HT1080 (cell line): ENCODE results near the gene PDZD2. TPM values are rescaled to one million over a fixed set of nuclear protein-coding genes. Genes with fewer than 3 reads are reported as not detected.

ENCODE experiments used
- DNase-seq: peaks from one replicate; pipeline ENCODE4 v3.0.0-alpha.2; 2015; ENCODE audit warnings: low read depth
- total RNA-seq: library from RNA; depleted of rRNA; stranded (reverse); fragments of >200 nt; shearing (Covaris generic); gene quantifications from 2 replicates; pipeline ENCODE4 v1.2.3, GENCODE V29; 2014

PDZD2 gene
- total RNA-seq, 1 experiment from 2014 or later: 1.1 TPM

GRCh38 chr5:31963358-31964006 lies 324.6 kb downstream of the PDZD2 start:
- DNase-seq: no peak

- DNase-seq: no peak
These were observed 325.1 kb downstream of the PDZD2 start for GRCh38 chr5:31964007-31964360.

GRCh38 chr5:31965227-31965626 lies 326.3 kb downstream of the PDZD2 start:
- DNase-seq: no peak

- DNase-seq: no peak
These were observed 328.0 kb downstream of the PDZD2 start for GRCh38 chr5:31966936-31967335.

DNA sequence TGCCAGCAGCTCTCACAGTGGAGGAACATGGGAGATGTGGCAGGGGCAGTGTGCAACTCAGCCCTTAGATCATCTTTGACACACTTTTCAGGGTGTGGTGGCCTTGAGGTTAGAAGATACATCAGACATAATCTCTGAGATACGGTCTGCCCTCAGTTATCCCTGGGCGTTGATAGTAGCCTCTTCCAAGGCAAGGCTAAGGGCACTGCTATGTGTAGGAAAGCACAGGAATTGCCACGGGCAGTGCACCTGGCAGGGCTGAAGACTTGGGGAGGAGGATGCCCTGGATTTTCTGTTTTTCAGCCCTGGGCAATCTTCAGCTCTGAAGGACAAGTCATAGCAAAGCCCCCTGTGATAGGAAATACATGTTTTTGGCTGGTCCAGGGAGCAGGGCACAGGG lies 328.5 kb downstream of the PDZD2 start:
- no peak for DNase-seq

GRCh38 chr5:31972558-31972957 lies 333.6 kb downstream of the PDZD2 start:
- DNase-seq: no peak

- peak; percentile 55 for DNase-seq
These were observed 336.3 kb downstream of the PDZD2 start for GRCh38 chr5:31975189-31975612.

DNA sequence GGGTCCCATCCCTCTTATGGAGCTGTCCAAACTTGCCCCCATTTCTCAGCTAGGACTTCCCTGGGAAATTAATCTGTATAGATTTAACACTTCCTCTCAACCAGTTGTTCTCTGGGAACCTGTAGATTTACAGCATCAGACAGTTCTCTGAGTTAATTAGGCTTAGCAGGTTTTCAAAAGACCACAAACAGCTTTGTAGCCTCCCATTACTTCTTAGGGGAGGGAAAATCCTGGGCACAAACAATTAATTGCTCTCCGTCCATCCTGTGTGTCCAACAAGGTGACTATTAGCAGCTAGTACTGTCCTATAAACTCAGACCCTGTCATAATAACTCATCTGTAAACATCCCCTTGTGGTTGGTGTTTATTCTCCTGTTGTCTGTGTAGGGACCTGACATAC lies 337.2 kb downstream of the PDZD2 start:
- no peak for DNase-seq

DNA sequence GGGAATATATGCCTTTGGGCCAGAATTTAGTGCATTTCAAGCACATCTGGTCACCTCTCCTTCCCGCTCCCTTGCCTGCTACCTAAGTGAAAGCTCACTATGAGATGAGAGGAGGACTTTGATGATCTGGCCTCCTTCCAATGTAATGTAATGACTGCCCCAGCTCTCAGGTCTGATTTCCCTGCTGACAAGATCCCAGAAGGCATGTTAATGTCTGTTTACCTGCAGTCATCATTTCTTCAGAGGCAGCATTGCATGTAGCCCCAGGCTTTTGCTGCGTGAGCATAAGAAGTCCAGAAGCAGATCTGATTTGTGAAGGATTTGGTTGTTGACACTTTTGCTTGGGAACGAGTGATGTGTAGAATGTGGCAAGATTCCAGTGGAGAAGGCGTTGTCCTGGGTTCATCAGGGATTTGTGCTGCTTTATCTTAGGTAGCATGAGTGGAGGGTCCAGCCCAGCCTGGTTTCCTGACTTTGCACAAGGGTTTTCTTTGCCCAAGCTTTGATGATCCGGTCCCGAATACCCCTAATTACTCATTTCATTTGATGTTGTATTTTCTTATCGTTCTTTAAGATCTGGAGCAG lies 342.5 kb downstream of the PDZD2 start:
- DNase-seq: no peak

- no peak for DNase-seq
These were observed 343.1 kb downstream of the PDZD2 start for GRCh38 chr5:31982027-31982426.

DNA sequence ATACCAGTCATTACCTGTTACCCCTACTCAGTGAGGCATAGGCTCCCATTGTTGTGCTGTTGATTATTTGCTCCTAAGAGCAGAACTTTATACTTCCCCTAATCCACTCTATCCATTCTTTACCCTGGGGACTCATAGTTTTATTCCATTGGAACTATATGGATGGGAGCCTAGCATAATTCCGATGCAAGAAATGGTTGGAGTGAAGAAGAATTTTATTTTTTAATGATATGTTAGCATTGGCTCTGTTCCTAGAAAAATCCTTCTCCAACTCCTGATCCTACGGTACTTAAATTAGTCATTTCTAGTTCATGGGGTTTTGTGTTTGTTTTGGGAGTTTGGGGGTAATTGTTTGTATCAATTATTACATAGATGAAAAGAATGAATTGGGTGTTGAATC lies 343.7 kb downstream of the PDZD2 start:
- DNase-seq: no peak

DNA sequence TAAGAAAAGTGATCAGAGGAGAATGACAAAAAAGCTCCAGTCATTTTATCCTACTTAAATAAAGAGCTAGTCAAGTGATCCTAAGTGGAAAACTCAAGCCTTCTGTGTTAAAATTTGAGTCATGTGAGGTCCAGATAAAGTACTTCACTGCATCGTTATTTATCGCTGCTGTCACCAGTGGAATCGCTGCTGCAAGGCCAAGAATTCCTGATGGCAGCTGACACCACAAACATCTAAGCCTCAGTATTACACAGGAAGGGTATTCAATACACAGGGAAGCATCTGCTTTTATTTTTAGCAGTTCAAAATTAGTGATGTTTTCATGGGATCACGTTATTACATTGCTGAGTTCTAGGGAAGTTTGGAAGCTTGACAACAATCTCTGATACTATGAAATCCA lies 344.9 kb downstream of the PDZD2 start:
- no peak for DNase-seq

DNA sequence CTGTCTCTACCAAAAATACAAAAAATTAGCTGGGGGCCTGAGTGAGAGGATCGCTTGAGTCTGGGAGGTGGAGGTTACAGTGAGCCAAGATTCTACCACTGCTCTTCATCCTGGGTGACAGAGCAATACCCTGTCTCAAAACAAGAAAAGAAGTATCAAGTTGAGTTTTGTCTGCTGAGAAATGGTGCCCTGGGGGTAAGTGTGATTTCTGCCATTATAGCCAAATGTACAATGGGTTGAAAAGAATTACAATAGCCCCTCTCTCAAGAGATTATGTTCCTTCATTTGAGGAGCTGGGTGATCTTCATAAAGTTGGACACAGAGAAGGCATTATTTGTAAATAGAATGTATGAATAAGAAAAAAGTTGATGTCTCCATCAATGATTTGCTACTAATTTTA lies 345.8 kb downstream of the PDZD2 start:
- DNase-seq: no peak

DNA sequence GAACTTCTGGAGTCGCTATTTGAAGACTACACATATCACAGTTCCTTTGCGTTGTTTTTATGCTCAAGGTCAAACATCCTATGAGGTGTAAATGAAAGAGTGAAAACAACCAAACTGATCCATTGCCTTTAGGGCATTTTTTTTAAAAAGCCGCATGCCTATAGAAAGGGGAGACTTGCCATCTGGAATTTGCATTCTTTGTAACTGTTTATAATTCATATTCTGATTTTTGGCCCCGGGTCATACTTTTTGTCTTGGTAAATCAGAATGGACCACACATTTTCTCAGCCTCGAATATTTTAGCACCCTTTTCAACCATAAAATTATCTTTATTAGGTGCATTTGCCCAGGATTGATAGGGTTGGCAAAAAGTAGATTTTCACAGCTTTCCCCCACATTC lies 347.2 kb downstream of the PDZD2 start:
- no peak for DNase-seq

DNA sequence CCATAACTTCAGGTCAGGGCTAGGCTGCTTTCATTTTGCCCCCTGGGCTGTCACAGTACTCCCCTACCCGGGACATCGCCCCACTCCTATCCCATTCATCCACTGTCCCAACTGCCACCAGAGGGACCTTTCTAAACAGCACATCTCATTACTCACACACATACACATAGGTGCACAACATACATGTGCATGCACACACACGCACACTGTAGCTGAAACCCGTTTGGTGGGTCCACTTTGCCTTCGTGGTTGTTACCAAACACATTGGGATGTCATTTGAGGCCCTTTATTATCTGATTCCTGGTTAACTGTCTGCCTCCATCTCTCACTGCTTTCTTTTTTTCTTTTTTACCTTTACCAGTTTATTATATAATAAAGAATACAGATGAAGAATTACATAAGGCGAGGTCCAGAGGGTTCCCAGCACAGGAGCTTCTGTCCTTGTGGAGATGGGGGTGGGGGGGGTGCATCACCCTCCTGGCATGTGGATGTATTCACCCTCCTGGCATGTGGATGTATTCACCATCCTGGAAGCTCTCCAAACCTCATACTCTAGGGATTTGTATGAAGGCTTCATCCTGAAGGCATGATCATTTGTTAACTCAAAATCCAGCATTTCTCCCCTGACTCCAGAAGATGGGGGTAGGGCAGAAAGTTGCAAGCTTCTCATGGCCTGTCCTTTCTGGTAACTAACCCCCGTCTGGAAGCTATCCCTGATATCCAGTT lies 349.2 kb downstream of the PDZD2 start:
- peak; percentile 95 for DNase-seq

DNA sequence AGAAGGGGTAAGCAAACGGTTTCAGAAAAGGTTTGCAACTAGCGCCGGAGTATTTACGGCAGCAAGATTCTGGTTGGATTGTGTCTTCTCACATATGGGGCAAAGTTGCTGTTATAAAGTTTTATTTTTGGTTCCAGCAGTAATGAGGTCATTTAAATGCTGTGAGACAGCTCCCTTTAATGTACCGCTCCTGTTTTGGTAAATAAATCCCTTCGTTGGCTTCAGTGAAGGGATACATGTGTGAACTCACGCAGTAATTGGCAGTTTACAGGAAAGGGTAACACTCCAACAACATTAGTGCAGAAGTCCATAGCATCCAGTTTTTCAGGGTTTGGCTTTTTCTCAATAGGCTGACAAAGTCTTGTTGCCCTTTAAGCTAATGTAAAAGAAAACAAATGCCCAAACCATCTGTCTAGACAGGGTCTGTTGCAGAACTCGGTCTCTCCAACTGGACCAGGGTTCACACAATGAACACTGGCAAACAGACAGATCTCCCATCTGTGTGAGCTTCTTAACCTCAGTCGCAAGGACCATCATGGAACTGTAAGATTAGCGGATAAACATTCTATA lies 351.2 kb downstream of the PDZD2 start:
- DNase-seq: no peak

DNA sequence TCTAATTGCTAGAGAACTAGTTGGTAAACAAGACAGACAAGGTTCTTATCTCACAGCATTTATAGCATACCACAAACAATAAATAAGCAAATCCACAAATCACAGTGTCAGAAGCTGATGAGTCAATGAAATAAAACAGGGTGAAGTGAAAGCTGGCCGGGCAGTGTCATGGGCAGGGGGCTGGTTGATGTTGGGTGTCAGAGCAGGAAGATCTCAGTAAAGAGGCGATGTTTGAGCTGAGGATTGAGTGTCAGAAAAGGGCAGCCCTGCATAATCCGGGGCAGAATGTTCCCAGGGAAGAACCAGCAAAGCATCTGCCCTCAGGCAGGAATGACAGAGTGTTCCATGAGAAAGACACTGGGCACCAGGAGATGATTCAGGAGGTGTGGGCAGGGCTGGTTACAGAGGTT lies 351.8 kb downstream of the PDZD2 start:
- peak; percentile 33 for DNase-seq

DNA sequence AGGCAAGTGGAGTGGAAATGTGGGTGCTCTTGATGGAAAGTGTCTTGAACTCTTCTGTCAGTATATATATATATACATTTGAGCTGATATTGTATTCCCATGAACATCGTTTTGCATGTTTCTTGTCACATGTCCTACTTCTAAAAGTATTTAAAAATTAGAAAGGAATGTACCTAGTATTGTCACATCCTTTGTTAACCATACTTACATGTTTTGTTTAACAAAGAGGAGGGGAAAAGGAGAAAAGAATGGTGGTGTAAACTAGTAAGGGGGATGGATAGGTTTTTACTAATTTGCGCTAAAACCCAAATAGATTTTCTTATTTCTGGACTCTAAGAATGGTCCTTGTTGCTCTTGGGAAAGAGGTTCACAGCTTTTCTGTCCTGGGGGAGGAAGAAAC lies 353.4 kb downstream of the PDZD2 start:
- no peak for DNase-seq

DNA sequence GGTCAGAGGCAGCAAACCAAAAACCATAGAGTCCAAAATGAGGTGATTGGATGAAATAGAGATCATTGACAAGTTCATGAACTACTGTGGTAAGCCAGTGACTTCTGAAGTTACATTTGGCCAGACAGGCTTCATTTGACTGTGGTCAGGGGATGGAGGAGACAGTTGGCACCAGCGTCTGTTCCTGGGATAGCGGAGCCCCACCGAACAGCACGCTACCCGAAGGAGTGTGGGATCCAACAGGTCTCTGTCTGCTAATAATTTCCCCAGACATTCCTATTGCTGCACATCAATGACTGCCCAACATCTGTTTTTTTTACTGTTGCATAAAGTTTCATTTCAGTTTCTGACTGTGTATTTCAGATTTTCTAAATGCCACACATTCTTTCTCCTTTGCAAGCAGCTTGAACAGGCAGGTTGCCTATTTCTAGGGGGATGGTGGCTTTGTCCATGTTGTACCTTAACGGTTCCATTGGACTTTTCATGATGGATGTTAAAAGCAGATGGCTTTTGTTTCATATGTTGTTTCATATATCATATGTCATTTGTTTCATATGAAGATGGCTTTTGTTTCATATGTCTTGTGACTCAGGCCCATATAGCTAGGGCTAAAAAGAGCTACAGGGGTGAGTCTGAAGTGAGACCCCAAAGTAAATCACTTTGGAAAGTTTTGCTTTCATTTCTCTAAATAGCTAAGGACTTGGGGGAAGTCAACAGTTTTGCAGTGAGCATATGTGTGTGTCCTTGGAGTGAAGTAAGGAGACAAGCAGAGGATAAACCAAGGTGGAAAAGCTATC lies 354.4 kb downstream of the PDZD2 start:
- no peak for DNase-seq

DNA sequence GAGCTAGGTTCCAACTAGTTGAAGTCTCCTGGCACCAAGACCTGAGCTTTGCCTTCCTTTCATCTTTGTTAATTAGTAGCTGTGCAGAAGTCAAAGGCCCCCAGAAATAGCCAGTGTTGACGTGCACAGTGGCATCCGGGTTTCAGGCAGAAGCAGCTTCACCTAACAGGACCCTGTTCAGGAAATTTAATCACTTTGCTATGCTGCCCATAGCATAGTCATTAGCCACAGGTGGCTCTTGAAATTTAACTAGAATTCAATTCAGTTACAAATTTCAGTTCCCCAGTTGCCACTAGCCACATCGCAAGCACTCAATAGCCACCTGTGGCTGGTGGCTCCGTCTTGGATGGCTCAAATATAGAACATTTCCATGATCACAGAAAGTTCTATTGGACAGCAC lies 356.1 kb downstream of the PDZD2 start:
- no peak for DNase-seq

DNA sequence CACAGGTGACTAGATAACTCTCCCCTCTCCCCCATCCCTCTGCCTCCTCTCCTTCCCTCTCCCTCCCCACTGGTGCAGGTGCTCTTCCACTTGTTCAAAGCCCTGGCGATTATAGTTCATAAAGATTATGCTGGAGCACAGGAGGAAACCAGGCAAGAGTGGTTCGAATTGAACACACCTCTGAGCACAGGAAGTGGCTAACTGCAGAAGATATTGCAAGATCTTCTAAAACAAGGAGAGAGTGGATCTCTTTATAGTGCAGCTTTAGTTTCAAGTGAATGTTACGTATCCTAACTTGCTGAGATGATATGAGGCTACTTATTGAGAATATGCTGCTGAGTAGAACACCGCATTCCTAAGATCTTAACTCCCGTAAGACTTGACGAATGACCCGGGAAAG lies 356.8 kb downstream of the PDZD2 start:
- DNase-seq: no peak

DNA sequence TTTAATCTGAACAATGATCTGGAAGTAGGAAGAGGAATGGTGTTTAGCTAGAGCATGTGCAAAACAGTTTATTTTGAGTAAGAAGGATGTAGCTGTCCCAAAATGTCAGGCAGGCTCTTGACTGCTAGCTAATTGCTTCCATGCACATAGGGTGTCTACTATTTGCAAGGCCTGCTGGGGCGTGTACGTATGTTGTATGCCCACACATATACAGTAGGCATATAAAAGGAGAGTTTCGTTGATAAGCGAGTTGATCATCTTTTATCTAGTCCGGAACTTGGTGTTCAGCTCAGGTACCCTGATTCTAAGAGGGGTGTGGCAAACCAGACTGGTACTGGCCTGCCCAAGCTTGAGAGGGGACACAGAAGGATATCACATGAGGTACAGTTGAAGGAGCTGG lies 358.0 kb downstream of the PDZD2 start:
- DNase-seq: no peak
